GM18511 (cell line): Measurements from ENCODE around the gene CD79A.

Experiments
- ATAC-seq: cut with Tn5 transposase; IDR thresholded peaks from one replicate; pipeline ENCODE4 v1.9.1; 2021; ENCODE audit warnings: mild to moderate bottlenecking, moderate library complexity; ENCODE audit not compliant: unreplicated experiment

CD79A gene

DNA sequence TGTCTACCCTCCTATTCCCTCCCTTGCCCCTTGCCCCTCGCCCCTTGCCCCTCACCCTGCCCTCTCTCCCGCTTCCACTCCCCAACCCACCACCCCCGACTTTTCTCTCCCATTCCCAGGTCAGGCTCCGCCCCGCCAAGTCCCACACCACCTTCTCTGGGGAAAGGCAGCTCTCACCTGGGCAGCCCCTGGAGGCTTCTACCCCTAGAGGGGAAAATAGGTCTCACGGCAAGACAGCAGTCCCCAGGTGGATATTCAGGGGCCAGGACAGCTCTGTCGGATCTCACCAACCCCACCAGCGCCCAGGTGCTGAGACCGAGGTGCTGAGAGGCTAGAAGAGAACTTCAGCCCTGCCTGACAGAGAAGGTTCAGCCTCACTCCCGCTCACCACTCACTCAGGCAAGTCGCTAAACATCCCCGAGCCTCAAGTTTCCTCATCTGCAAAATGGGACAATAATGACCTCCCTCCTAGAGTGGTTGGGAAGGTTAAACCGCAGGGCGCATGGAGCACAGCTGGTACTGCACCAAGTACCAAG is 52.5 kb downstream of the CD79A start:
- ATAC-seq: no peak

DNA sequence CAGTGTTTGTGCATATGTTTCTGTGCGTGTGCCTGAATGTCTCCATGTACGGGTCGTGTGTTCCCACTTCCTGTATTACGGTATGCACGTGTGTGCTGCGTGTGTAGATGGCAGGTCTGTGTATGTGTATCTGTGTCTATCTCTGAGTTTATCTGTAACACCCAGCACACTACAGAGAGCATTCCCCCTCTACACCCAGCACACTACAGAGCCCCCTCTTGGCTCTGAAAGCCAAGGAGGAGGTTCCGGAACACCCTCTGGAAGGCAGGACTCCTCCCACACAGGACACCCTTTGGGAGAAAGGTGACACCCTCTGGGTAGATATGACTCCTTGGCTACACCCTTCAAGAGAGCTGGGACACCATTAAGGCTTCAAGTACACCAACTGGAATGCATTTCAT is 53.2 kb downstream of the CD79A start:
- no peak for ATAC-seq
